ENCODE results near the gene EGFL8.
A peak's percentile ranks its signal among the peaks of the same experiment; 100 is the strongest.
"Not testable (repeated sequence)": the region's sequence is repeated elsewhere in the genome, so short reads cannot be mapped to it uniquely, and the experiment has no call there.

The EGFL8 gene

DNA sequence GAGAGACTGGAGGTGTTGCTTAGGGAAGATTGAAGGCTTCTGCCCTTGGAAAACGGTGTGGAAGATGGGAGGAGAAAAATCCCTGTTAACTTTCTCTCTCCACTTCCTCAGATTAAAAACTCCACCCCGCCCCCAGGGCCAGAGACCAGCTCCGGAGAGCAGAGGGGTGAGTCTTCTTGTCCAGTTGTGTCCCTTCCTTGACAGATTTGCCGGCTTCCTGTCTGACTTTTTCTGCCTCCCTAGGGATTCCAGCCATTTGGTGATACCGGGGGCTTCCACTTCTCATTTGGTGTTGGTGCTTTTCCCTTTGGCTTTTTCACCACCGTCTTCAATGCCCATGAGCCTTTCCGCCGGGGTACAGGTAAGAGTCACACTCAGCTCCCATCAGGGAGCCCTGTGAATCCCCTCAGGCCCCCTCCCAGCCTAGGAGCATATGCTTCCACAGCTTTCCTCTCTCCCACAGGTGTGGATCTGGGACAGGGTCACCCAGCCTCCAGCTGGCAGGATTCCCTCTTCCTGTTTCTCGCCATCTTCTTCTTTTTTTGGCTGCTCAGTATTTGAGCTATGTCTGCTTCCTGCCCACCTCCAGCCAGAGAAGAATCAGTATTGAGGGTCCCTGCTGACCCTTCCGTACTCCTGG is 15.5 kb downstream of the EGFL8 start:
- peak overlapping the region; percentile 80 to 84 for H3K4me3 ChIP-seq (ENCODE audit: low read depth in 1 of 2, low read length in 2 of 2)
- no peaks in the 10 kb centered on the region for H3K9me3 ChIP-seq (ENCODE audit: control insufficient read depth in 1 of 2, low read length in 2 of 2)
- peaks cover 21 to 35% of the 10 kb centered on the region in 2 donors for H3K36me3 ChIP-seq (ENCODE audit: control insufficient read depth in 1 of 2, insufficient read depth in 2 of 2, low read length in 2 of 2)
- H3K27ac ChIP-seq (ENCODE audit: low read length) = no peak overlapping the region
- H3K4me1 ChIP-seq (ENCODE audit: control insufficient read depth in 1 of 2, insufficient read depth in 2 of 2, low read length in 2 of 2) = peaks cover 33 to 41% of the 10 kb centered on the region in 2 donors
- no peaks in the 10 kb centered on the region for H3K27me3 ChIP-seq (ENCODE audit: low read depth, low read length)

DNA sequence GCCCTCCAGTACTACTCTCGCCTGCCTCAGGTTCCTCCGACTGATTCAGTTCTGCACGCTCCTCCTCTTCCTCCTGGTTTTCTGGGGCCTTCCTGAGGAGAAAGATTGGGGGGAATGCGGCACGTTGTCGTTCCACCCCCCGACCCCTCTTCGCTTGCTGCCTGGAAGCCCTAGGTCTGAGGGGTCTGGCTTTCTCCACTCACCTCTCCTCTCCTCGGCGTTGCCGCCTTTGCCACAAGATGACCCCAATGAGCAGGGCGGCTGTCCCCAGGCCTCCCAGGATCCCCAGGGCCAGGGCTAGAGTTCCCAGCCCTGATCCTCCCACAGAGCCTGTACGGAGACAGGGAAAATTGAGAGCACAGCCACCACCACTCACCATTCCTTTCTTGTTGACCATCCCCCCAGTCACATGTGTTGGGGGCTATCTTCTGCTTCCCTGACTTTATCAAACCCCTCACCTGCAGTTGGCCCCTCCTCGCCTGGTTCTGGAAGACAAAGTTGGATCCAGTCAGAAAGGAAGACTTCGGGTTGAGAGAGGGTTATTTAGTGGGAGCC is 16.8 kb downstream of the EGFL8 start:
- Histone ChIP-seq H3K4me3 (ENCODE audit: low read depth in 1 of 2, low read length in 2 of 2) (no peak overlapping the region), H3K4me1 (ENCODE audit: control insufficient read depth in 1 of 2, insufficient read depth in 2 of 2, low read length in 2 of 2) (peaks cover 26 to 38% of the 10 kb centered on the region in 2 donors), H3K9me3 (ENCODE audit: control insufficient read depth in 1 of 2, low read length in 2 of 2) (no peaks in the 10 kb centered on the region), H3K27me3 (ENCODE audit: low read depth, low read length) (no peaks in the 10 kb centered on the region), H3K27ac (ENCODE audit: low read length) (no peak overlapping the region), H3K36me3 (ENCODE audit: control insufficient read depth in 1 of 2, insufficient read depth in 2 of 2, low read length in 2 of 2) (peaks cover 23 to 35% of the 10 kb centered on the region in 2 donors)

DNA sequence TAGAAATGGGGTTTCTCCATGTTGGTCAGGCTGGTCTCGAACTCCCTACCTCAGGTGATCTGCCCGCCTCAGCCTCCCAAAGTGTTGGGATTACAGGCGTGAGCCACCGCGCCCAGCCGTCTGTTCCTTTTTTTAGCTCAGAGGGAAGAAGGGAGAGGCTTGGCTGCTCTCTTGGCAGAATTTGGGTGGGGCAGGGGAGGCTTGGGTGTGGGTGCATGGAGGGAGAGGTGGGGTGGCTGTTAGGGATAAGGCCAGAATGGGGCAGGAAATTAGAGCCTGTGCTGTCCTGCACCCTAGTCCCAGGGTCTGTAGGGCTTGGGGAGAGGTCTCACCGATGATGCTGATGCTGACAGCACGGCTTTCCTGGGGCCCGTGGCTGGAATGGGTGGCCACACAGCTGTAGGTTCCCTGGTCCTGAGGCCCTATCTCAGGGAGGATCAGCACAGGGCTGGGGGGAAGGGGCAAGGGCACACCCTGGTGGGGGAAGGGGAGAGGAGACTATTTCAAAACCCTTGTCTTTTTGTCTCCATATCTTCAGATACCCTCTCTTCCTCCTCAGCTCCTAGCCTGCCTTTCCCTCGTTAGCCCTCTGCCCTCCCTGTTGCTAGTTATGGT is 17.6 kb downstream of the EGFL8 start:
- H3K4me3 ChIP-seq (ENCODE audit: low read depth in 1 of 2, low read length in 2 of 2) = no peak overlapping the region
- H3K36me3 ChIP-seq (ENCODE audit: control insufficient read depth in 1 of 2, insufficient read depth in 2 of 2, low read length in 2 of 2) = peaks cover 31 to 42% of the 10 kb centered on the region in 2 donors
- no peak overlapping the region for H3K27ac ChIP-seq (ENCODE audit: low read length)
- peaks cover 18 to 36% of the 10 kb centered on the region in 2 donors for H3K4me1 ChIP-seq (ENCODE audit: control insufficient read depth in 1 of 2, insufficient read depth in 2 of 2, low read length in 2 of 2)
- no peaks in the 10 kb centered on the region for H3K9me3 ChIP-seq (ENCODE audit: control insufficient read depth in 1 of 2, low read length in 2 of 2)
- no peaks in the 10 kb centered on the region for H3K27me3 ChIP-seq (ENCODE audit: low read depth, low read length)

DNA sequence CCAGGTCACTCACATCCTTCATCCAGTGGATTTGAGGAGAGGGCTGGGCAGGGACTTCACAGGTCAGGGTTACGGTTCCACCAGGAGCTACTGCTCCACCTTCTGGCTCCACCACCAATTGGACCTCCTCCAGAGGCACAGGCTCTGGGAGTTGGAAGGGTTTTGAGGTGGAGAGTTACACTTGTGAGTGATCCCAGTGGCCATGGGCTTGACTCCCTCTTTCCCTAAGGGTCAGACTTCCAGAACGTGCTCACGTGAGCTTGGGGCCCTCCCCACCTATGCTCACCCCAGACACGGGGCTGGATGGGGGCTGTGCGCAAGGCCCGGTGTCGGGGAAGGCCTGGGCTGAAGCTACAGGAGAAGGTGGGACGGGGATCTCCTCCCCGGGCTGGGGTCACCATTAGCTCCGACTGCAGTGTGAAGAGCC is 18.2 kb downstream of the EGFL8 start:
- Histone ChIP-seq H3K4me1 (ENCODE audit: control insufficient read depth in 1 of 2, insufficient read depth in 2 of 2, low read length in 2 of 2) (peaks cover 14 to 41% of the 10 kb centered on the region in 2 donors), H3K27ac (ENCODE audit: low read length) (peak overlapping the region; percentile 60), H3K4me3 (ENCODE audit: low read depth in 1 of 2, low read length in 2 of 2) (no peak overlapping the region), H3K9me3 (ENCODE audit: control insufficient read depth in 1 of 2, low read length in 2 of 2) (no peaks in the 10 kb centered on the region), H3K27me3 (ENCODE audit: low read depth, low read length) (no peaks in the 10 kb centered on the region), H3K36me3 (ENCODE audit: control insufficient read depth in 1 of 2, insufficient read depth in 2 of 2, low read length in 2 of 2) (peaks cover 37 to 47% of the 10 kb centered on the region in 2 donors)

DNA sequence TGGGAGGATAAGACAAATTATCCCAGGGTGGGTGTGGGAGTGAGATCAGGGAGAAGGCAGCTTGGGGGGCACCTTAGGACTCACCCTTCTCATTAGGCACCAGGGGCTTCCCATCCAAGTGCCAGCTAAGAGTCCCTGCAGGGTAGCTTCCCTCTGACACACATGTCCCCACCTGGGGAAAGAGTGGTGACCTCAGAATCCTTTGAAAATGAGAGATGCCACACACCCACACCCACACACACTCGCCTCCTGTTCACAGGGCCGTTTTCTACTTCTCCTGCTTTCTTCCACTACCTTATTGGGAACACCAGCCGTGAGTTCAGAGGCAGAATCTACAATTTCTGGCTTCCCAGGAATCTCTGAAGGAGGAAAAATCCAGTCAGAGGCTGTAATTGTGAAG is 18.6 kb downstream of the EGFL8 start:
- Histone ChIP-seq H3K36me3 (ENCODE audit: control insufficient read depth in 1 of 2, insufficient read depth in 2 of 2, low read length in 2 of 2) (peaks cover 38 to 47% of the 10 kb centered on the region in 2 donors), H3K9me3 (ENCODE audit: control insufficient read depth in 1 of 2, low read length in 2 of 2) (no peaks in the 10 kb centered on the region), H3K27ac (ENCODE audit: low read length) (peak overlapping the region; percentile 60)

DNA sequence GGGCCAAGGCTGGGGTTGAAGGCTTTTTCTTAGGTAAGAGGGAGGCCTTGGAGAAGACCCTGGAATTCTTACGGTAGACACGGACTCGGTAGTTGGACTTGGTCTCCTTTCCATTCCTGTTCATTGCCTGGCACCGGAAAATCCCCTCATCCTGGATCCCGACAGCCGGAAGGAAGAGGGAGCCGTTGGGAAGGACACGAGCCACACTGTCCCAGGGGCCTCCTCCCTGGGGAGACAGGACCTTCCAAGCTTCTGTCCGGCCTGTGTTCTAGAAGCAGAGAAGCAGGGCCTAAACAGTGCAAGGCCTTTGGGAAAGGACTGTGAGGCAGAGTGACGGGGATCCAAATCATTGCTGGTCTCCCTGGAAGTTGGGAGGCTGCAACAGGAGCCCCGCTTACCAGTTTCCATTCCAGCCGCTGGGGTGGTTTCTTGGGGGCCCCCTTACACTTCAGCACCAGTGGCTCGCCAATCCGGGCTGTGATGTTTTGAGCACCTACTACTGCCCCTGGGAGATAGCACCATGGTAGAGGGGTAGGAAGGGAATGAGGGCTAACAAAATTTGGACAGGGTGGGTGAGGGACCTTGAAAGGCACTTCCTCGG is 19.2 kb downstream of the EGFL8 start:
- Histone ChIP-seq H3K9me3 (ENCODE audit: control insufficient read depth in 1 of 2, low read length in 2 of 2) (no peaks in the 10 kb centered on the region), H3K36me3 (ENCODE audit: control insufficient read depth in 1 of 2, insufficient read depth in 2 of 2, low read length in 2 of 2) (peaks cover 38 to 47% of the 10 kb centered on the region in 2 donors), H3K27me3 (ENCODE audit: low read depth, low read length) (no peaks in the 10 kb centered on the region), H3K27ac (ENCODE audit: low read length) (peak overlapping the region; percentile 60), H3K4me1 (ENCODE audit: control insufficient read depth in 1 of 2, insufficient read depth in 2 of 2, low read length in 2 of 2) (peaks cover 14 to 51% of the 10 kb centered on the region in 2 donors), H3K4me3 (ENCODE audit: low read depth in 1 of 2, low read length in 2 of 2) (no peak overlapping the region)

More for the DNA sequence above, 18.6 kb downstream of the EGFL8 start:
- H3K27me3 ChIP-seq (ENCODE audit: low read depth, low read length) = no peaks in the 10 kb centered on the region
- no peak overlapping the region for H3K4me3 ChIP-seq (ENCODE audit: low read depth in 1 of 2, low read length in 2 of 2)
- H3K4me1 ChIP-seq (ENCODE audit: control insufficient read depth in 1 of 2, insufficient read depth in 2 of 2, low read length in 2 of 2) = peaks cover 14 to 46% of the 10 kb centered on the region in 2 donors

DNA sequence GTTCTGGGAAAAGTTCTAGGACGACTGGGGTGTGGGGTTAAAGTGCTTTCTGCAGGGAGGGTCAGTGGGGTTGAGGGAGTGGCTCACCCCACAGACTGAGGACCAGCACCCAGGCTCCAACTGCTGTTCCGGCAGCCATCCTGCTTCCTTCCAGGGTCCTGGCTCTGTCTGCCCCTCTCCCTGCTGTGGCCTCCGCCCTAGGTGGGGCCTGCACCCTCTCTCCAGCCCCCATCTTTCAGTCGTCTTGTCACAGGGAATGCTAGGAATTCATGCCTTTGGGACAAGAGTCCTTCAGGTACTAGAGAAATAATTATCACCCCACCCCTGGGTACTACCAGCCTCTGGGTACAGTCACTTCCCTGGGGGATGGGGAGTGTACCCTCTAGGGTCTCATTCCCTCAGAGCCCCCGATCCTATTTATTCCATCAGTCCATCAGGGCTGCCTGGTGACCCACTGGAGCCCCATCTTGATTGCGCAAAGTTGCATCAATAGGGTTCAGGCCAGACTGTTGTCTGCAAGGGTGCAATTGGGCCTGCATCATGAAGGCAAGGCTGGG is 19.8 kb downstream of the EGFL8 start, which contains the start of gene AGER:
AGER (minus strand) TSS at position 170 of the 557 bp plus-strand sequence; CDS start at position 139, 31 bp downstream.
- Histone ChIP-seq H3K4me3 (ENCODE audit: low read depth in 1 of 2, low read length in 2 of 2) (no peak within 1 kb of the TSS), H3K27ac (ENCODE audit: low read length) (peak within 1 kb of the TSS; percentile 60), H3K36me3 (ENCODE audit: control insufficient read depth in 1 of 2, insufficient read depth in 2 of 2, low read length in 2 of 2) (peaks cover 38 to 51% of the 10 kb centered on the region in 2 donors), H3K9me3 (ENCODE audit: control insufficient read depth in 1 of 2, low read length in 2 of 2) (no peaks in the 10 kb centered on the region), H3K4me1 (ENCODE audit: control insufficient read depth in 1 of 2, insufficient read depth in 2 of 2, low read length in 2 of 2) (peaks cover 9 to 54% of the 10 kb centered on the region in 2 donors), H3K27me3 (ENCODE audit: low read depth, low read length) (no peaks in the 10 kb centered on the region)

DNA sequence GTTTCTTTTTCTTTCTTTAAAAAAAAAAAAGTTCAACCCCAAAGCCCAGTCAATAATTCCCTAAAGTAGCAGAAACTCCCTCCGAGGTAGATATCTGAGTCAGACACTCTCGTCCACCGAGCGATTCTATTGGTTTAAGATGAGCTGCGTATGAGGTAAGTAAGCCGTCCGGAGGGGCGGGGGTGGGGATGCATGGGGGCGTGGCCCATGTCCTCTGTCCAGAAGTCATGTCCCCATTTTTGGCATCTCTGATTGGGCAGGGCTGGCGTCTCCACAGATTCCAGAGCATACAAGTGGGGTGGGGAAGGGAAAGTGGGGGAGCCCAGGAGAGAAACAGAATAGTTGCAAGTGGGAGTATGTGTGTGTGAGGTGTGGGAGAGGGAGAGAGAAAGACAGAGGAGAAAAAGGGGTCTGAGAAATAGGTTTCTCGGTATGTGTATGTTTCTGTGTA is 21.3 kb downstream of the EGFL8 start:
- Histone ChIP-seq H3K4me1 (ENCODE audit: control insufficient read depth in 1 of 2, insufficient read depth in 2 of 2, low read length in 2 of 2) (peaks cover 0 to 43% of the 10 kb centered on the region in 2 donors), H3K36me3 (ENCODE audit: control insufficient read depth in 1 of 2, insufficient read depth in 2 of 2, low read length in 2 of 2) (peaks cover 36 to 46% of the 10 kb centered on the region in 2 donors), H3K27ac (ENCODE audit: low read length) (peak overlapping the region; percentile 32)
- not testable (repeated sequence) for H3K27me3 ChIP-seq (ENCODE audit: low read depth, low read length); H3K9me3 ChIP-seq (ENCODE audit: control insufficient read depth in 1 of 2, low read length in 2 of 2); H3K4me3 ChIP-seq (ENCODE audit: low read depth in 1 of 2, low read length in 2 of 2)

DNA sequence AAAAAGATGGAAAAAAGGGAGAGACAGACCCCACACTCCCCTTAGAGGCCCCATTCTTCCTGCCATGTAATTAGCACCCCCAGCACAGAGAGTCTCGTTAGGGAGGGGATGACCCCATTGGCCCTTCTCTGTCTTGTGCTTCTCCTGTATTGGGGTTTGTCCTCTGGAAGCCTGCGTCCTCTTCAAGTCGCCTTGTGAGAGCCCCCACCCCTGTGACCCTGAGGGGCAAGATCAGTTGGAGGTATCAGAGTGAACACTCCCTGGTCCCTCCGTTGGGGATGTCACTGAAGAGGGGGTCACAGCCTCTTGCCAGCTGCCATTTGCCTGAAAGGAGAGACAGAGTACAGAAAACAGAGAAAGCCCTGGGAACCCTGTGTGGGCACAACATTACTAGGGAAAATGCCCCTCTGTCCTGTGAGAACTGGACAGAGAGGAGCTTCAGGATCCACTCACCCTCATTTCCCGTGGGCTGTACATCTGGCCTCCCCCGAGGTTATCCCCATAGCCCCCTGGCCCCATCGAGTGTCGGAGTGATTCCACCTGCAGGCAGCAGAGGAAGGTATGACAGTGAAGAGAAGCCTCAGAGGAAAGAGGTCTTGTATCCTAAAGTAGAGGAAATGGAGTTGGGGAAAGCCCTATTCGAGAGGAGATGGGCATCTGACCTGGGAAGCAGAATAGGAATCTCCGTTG is 21.9 kb downstream of the EGFL8 start:
- not testable (repeated sequence) for H3K4me3 ChIP-seq (ENCODE audit: low read depth in 1 of 2, low read length in 2 of 2); H3K27me3 ChIP-seq (ENCODE audit: low read depth, low read length); H3K9me3 ChIP-seq (ENCODE audit: control insufficient read depth in 1 of 2, low read length in 2 of 2)
- peak overlapping the region; percentile 32 for H3K27ac ChIP-seq (ENCODE audit: low read length)
- peaks cover 30 to 40% of the 10 kb centered on the region in 2 donors for H3K36me3 ChIP-seq (ENCODE audit: control insufficient read depth in 1 of 2, insufficient read depth in 2 of 2, low read length in 2 of 2)
- H3K4me1 ChIP-seq (ENCODE audit: control insufficient read depth in 1 of 2, insufficient read depth in 2 of 2, low read length in 2 of 2) = peaks cover 6 to 43% of the 10 kb centered on the region in 2 donors

DNA sequence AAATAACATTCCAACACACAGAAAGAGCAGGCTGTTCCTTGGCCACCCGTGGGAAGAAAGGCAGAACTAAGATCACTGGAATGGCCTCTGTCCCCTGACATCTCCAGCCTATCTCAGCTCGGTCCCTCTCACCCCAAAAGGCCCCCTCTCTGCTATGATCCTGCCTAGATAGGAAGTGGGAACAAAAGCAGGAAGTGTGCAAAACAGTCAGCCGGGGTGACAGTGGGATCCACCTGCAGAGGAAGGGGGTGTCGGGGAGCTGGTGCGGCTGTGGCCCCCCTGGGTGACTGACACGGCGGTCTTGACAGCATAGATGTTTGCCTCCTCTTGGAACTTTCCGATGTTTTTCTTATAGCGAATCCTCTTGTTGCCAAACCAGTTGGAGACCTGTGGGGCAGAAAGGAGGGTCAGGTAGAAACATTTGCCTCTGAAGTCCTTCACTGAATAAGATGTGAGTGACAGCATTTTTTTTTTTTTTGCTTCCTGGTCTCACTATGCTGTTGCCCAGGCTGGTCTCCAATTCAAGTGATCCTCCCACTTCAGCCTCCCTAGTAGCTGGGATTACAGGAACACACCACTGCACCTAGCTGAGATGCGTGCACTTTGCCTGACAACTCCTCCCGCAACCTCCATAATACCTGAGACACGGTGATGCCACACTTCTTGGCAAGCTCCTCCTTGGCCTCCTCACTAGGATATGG is 22.8 kb downstream of the EGFL8 start:
- H3K27me3 ChIP-seq (ENCODE audit: low read depth, low read length) = no peaks in the 10 kb centered on the region
- peak overlapping the region; percentile 32 for H3K27ac ChIP-seq (ENCODE audit: low read length)
- no peaks in the 10 kb centered on the region for H3K9me3 ChIP-seq (ENCODE audit: control insufficient read depth in 1 of 2, low read length in 2 of 2)
- peaks cover 27 to 36% of the 10 kb centered on the region in 2 donors for H3K36me3 ChIP-seq (ENCODE audit: control insufficient read depth in 1 of 2, insufficient read depth in 2 of 2, low read length in 2 of 2)
- H3K4me3 ChIP-seq (ENCODE audit: low read depth in 1 of 2, low read length in 2 of 2) = peak overlapping the region in 1 of 2 donors; percentile 81
- peaks cover 7 to 42% of the 10 kb centered on the region in 2 donors for H3K4me1 ChIP-seq (ENCODE audit: control insufficient read depth in 1 of 2, insufficient read depth in 2 of 2, low read length in 2 of 2)
